Loucy (cell line): ENCODE data around the gene AAK1.
A peak's percentile ranks its signal among the peaks of the same experiment; 100 is the strongest.

Experiments
- H2AFZ ChIP-seq: fragments of 200-600 bp; sonication (generic); 2 replicates; pipeline ENCODE4 v1.6.0; 2016; ENCODE audit warnings: antibody characterized with exemption, mild to moderate bottlenecking, low read length, moderate library complexity
- H3F3A ChIP-seq: fragments of 200-600 bp; 2 replicates; pipeline ENCODE4 v1.6.0; 2016; ENCODE audit warnings: antibody characterized with exemption, low read depth, mild to moderate bottlenecking
- H3K27me3 ChIP-seq: fragments of 200-600 bp; sonication (generic); 2 replicates; pipeline ENCODE4 v1.6.1; 2014; ENCODE audit warnings: low read length, mild to moderate bottlenecking; ENCODE audit not compliant: insufficient read depth, poor library complexity, severe bottlenecking
- H3K36me3 ChIP-seq: fragments of 200-600 bp; sonication (generic); 2 replicates; pipeline ENCODE4 v1.6.1; 2016; ENCODE audit warnings: low read length; ENCODE audit not compliant: insufficient read depth
- H3K4me1 ChIP-seq: fragments of 200-600 bp; sonication (generic); 2 replicates; pipeline ENCODE4 v1.5.1; 2014; ENCODE audit warnings: low read length, mild to moderate bottlenecking; ENCODE audit not compliant: insufficient read depth, poor library complexity, severe bottlenecking
- H3K4me2 ChIP-seq: fragments of 200-600 bp; sonication (generic); 2 replicates; pipeline ENCODE4 v1.6.0; 2014; ENCODE audit warnings: antibody characterized with exemption, low read length, low read depth, mild to moderate bottlenecking; ENCODE audit not compliant: poor library complexity, severe bottlenecking
- H3K4me3 ChIP-seq: fragments of 200-600 bp; sonication (generic); 2 replicates; pipeline ENCODE4 v1.5.1; 2014; ENCODE audit warnings: low read length, mild to moderate bottlenecking, mixed read lengths; ENCODE audit not compliant: poor library complexity, severe bottlenecking
- H3K79me2 ChIP-seq: fragments of 200-600 bp; sonication (generic); 2 replicates; pipeline ENCODE4 v1.6.1; 2014; ENCODE audit warnings: low read length; ENCODE audit not compliant: insufficient read depth
- H3K9ac ChIP-seq: fragments of 200-600 bp; sonication (generic); 2 replicates; pipeline ENCODE4 v1.6.0; 2014; ENCODE audit warnings: mild to moderate bottlenecking, low read depth, low read length, moderate library complexity; ENCODE audit not compliant: poor library complexity, severe bottlenecking
- H3K9me2 ChIP-seq: fragments of 200-600 bp; sonication (generic); replicated peaks from 2 replicates; pipeline ENCODE4 v1.6.1; 2016; ENCODE audit warnings: low read depth, low read length, mixed read lengths
- H3K9me3 ChIP-seq: fragments of 200-600 bp; sonication (generic); 2 replicates; pipeline ENCODE4 v1.6.1; 2014; ENCODE audit warnings: mild to moderate bottlenecking, antibody characterized with exemption, low read length, low read depth; ENCODE audit not compliant: insufficient read depth
- H4K20me1 ChIP-seq: fragments of 200-600 bp; sonication (generic); 2 replicates; pipeline ENCODE4 v1.6.0; 2014; ENCODE audit warnings: antibody characterized with exemption, low read length, mild to moderate bottlenecking; ENCODE audit not compliant: insufficient read depth, poor library complexity, severe bottlenecking
- CTCF ChIP-seq: fragments of 200-600 bp; sonication (generic); conservative IDR thresholded peaks from 2 replicates; pipeline ENCODE4 v1.5.1; 2014; ENCODE audit warnings: mild to moderate bottlenecking, antibody characterized with exemption, low read length
- EZH2phosphoT487 ChIP-seq: fragments of 200-600 bp; IDR thresholded peaks from 2 replicates; pipeline ENCODE4 v1.6.1; 2018; ENCODE audit warnings: antibody characterized with exemption, mild to moderate bottlenecking, moderate library complexity, borderline replicate concordance

Gene AAK1

GRCh38 chr2:69585855-69586555, 57.5 kb downstream of the AAK1 start:
- H3K4me2 ChIP-seq, result no peak overlapping the region
- H3K9me3 ChIP-seq, result no peaks in the 10 kb centered on the region
- no peak overlapping the region for H3K9ac ChIP-seq
- TF ChIP-seq CTCF (no peak), EZH2phosphoT487 (no peak)
- 0 out of 2 replicates have a peak, but pooled peaks cover 3% of the 10 kb centered on the region for H3K36me3 ChIP-seq
- H4K20me1 ChIP-seq, result peaks cover 8% of the 10 kb centered on the region
- H3F3A ChIP-seq, result no peaks in the 10 kb centered on the region
- peaks cover 52% of the 10 kb centered on the region for H3K4me1 ChIP-seq
- no peak overlapping the region for H3K4me3 ChIP-seq
- H3K27me3 ChIP-seq, result no peaks in the 10 kb centered on the region
- H3K9me2 ChIP-seq, result no peaks in the 10 kb centered on the region
- peaks cover 92% of the 10 kb centered on the region for H3K79me2 ChIP-seq
- no peak overlapping the region for H2AFZ ChIP-seq

- peaks cover 61% of the 10 kb centered on the region for H3K4me1 ChIP-seq
- no peaks in the 10 kb centered on the region for H3K9me2 ChIP-seq
- no peaks in the 10 kb centered on the region for H3K9me3 ChIP-seq
- H3F3A ChIP-seq, result no peaks in the 10 kb centered on the region
- TF ChIP-seq CTCF (no peak), EZH2phosphoT487 (no peak)
- no peak overlapping the region for H3K9ac ChIP-seq
- peaks cover 8% of the 10 kb centered on the region for H4K20me1 ChIP-seq
- H3K79me2 ChIP-seq, result peaks cover 93% of the 10 kb centered on the region
- H3K27me3 ChIP-seq, result no peaks in the 10 kb centered on the region
- H2AFZ ChIP-seq, result no peak overlapping the region
- peak overlapping the region; percentile 94 for H3K4me2 ChIP-seq
- H3K36me3 ChIP-seq, result 0 out of 2 replicates have a peak, but pooled peaks cover 3% of the 10 kb centered on the region
- H3K4me3 ChIP-seq, result no peak overlapping the region
Measured at GRCh38 chr2:69584127-69584889, 59.2 kb downstream of the AAK1 start.

GRCh38 chr2:69583321-69583833, 60.2 kb downstream of the AAK1 start:
- TF ChIP-seq CTCF, result no peak
- TF ChIP-seq EZH2phosphoT487, result no peak
- peaks cover under 1% of the 10 kb centered on the region for H4K20me1 ChIP-seq
- H3K4me3 ChIP-seq, result peak overlapping the region; percentile 70
- peak overlapping the region; percentile 94 for H3K4me2 ChIP-seq
- peaks cover 93% of the 10 kb centered on the region for H3K79me2 ChIP-seq
- H3K4me1 ChIP-seq, result peaks cover 65% of the 10 kb centered on the region
- H3K36me3 ChIP-seq, result no peaks in the 10 kb centered on the region
- H3K27me3 ChIP-seq, result no peaks in the 10 kb centered on the region
- H3K9me3 ChIP-seq, result no peaks in the 10 kb centered on the region
- H3K9ac ChIP-seq, result peak overlapping the region; percentile 71
- H3K9me2 ChIP-seq, result no peaks in the 10 kb centered on the region
- no peak overlapping the region for H2AFZ ChIP-seq
- no peaks in the 10 kb centered on the region for H3F3A ChIP-seq
